Liver (tissue), 9 donors: ENCODE data around the gene EDA. TPM values are rescaled to one million over a fixed set of nuclear protein-coding genes. Genes with fewer than 3 reads are reported as not detected.

Experiments
- DNase-seq: peaks from one replicate; pipeline ENCODE4 v3.0.0-alpha.2; 2017; ENCODE audit warnings: low spot score
- H3K27ac ChIP-seq, 2 donors: one replicate each; pipeline ENCODE4 v1.7.0; 2013; ENCODE audit warnings: inconsistent platforms in 2 of 2, low read length in 2 of 2, control low read depth in 1 of 2, low read depth in 1 of 2, mild to moderate bottlenecking in 1 of 2
- H3K27me3 ChIP-seq, 4 donors: one replicate each; pipeline versions ENCODE4 v1.6.1 to v1.7.0; 2013; ENCODE audit warnings: low read length in 3 of 4, inconsistent platforms in 1 of 4, mild to moderate bottlenecking in 1 of 4, moderate library complexity in 1 of 4; ENCODE audit not compliant: control insufficient read depth in 4 of 4, insufficient read depth in 4 of 4
- H3K36me3 ChIP-seq, 4 donors: one replicate each; pipeline versions ENCODE4 v1.6.1 to v1.7.0; 2013; ENCODE audit warnings: low read length in 3 of 4, mild to moderate bottlenecking in 3 of 4, low read depth in 1 of 4, moderate library complexity in 1 of 4; ENCODE audit not compliant: control insufficient read depth in 4 of 4, insufficient read depth in 3 of 4
- H3K4me1 ChIP-seq, 4 donors: one replicate each; pipeline versions ENCODE4 v1.6.1 to v1.7.0; 2013; ENCODE audit warnings: low read length in 3 of 4, mild to moderate bottlenecking in 3 of 4, moderate library complexity in 1 of 4; ENCODE audit not compliant: control insufficient read depth in 4 of 4, insufficient read depth in 4 of 4
- H3K4me3 ChIP-seq, 3 donors: one replicate each; pipeline versions ENCODE4 v1.6.1 to v1.7.0; 2013; ENCODE audit warnings: low read length in 3 of 3, control low read depth in 1 of 3, low read depth in 1 of 3, mild to moderate bottlenecking in 1 of 3
- H3K9ac ChIP-seq, 2 donors: one replicate each; pipeline ENCODE4 v1.7.0; 2013; ENCODE audit warnings: low read length in 2 of 2, mild to moderate bottlenecking in 2 of 2, moderate library complexity in 2 of 2, control low read depth in 1 of 2, low read depth in 1 of 2
- H3K9me3 ChIP-seq, 4 donors: one replicate each; pipeline versions ENCODE4 v1.6.1 to v1.7.0; 2013; ENCODE audit warnings: low read length in 3 of 4; ENCODE audit not compliant: control insufficient read depth in 4 of 4
- ATF3 ChIP-seq: IDR thresholded peaks from 2 replicates; pipeline ENCODE4 v1.6.1; 2016; ENCODE audit warnings: antibody characterized with exemption
- CTCF ChIP-seq: fragments of 150-350 bp; IDR thresholded peaks from 2 replicates; pipeline ENCODE4 v1.5.1; 2017; ENCODE audit warnings: improper control_type of control experiment, low read depth, low read length; ENCODE audit not compliant: missing input control
- EGR1 ChIP-seq, 2 donors: IDR thresholded peaks; 2 replicates each; pipeline ENCODE4 v1.6.1; 2016 to 2018; ENCODE audit warnings: antibody characterized with exemption in 2 of 2, low read depth in 2 of 2
- FOXA1 ChIP-seq: IDR thresholded peaks from 2 replicates; pipeline ENCODE4 v1.6.1; 2016; ENCODE audit warnings: antibody characterized with exemption
- FOXA2 ChIP-seq: IDR thresholded peaks from 2 replicates; pipeline ENCODE4 v1.6.1; 2016; ENCODE audit warnings: antibody characterized with exemption
- GABPA ChIP-seq, 2 donors: IDR thresholded peaks in 1 of 2; conservative IDR thresholded peaks in 1 of 2; 2 replicates each; pipeline ENCODE4 v1.6.1; 2016; ENCODE audit warnings: antibody characterized with exemption in 2 of 2, mild to moderate bottlenecking in 1 of 2, moderate library complexity in 1 of 2
- HNF4A ChIP-seq, 2 donors: conservative IDR thresholded peaks; 2 replicates each; pipeline ENCODE4 v1.6.1; 2016; ENCODE audit warnings: antibody characterized with exemption in 2 of 2, mild to moderate bottlenecking in 2 of 2
- HNF4G ChIP-seq: IDR thresholded peaks from 2 replicates; pipeline ENCODE4 v1.6.1; 2016; ENCODE audit warnings: antibody characterized with exemption
- JUND ChIP-seq, 2 donors: IDR thresholded peaks; 2 replicates each; pipeline ENCODE4 v1.6.1; 2016; ENCODE audit warnings: antibody characterized with exemption in 2 of 2
- MAX ChIP-seq: IDR thresholded peaks from 2 replicates; pipeline ENCODE4 v1.6.1; 2016; ENCODE audit warnings: antibody characterized with exemption
- NR2F2 ChIP-seq: IDR thresholded peaks from 2 replicates; pipeline ENCODE4 v1.6.1; 2016; ENCODE audit warnings: antibody characterized with exemption
- RAD21 ChIP-seq, 2 donors: IDR thresholded peaks; 2 replicates each; pipeline ENCODE4 v1.6.1; 2016; ENCODE audit warnings: antibody characterized with exemption in 2 of 2, mild to moderate bottlenecking in 2 of 2
- REST ChIP-seq: IDR thresholded peaks from 2 replicates; pipeline ENCODE4 v1.6.1; 2016; ENCODE audit warnings: antibody characterized with exemption, mild to moderate bottlenecking
- RXRA ChIP-seq, 2 donors: IDR thresholded peaks; 2 replicates each; pipeline ENCODE4 v1.6.1; 2017 to 2018; ENCODE audit warnings: antibody characterized with exemption in 2 of 2, mild to moderate bottlenecking in 1 of 2
- SP1 ChIP-seq: IDR thresholded peaks from 2 replicates; pipeline ENCODE4 v1.6.1; 2018; ENCODE audit warnings: antibody characterized with exemption, mild to moderate bottlenecking
- TAF1 ChIP-seq: conservative IDR thresholded peaks from 2 replicates; pipeline ENCODE4 v1.6.1; 2016; ENCODE audit warnings: antibody characterized with exemption, mild to moderate bottlenecking
- YY1 ChIP-seq: IDR thresholded peaks from 2 replicates; pipeline ENCODE4 v1.6.1; 2016; ENCODE audit warnings: antibody characterized with exemption, mild to moderate bottlenecking
- ZBTB33 ChIP-seq: IDR thresholded peaks from 2 replicates; pipeline ENCODE4 v1.6.1; 2016; ENCODE audit warnings: antibody characterized with exemption
- WGBS: extraction: QIAGEN DNeasy Blood & Tissue Kit; methylation state at CpG from one replicate; pipeline ENCODE4 v1.1.7; 2013; 5-methylcytosine and 5-hydroxymethylcytosine counted together
- polyA plus RNA-seq, 2 donors: library from polyadenylated mRNA; stranded (reverse) in 1 of 2; unstranded in 1 of 2; fragments of 200-250 nt in 1 of 2; fragments of >200 nt in 1 of 2; fragmentation: Nextera tagmentation in 1 of 2; extraction: Ambion mirVana in 1 of 2; gene quantifications; one replicate each; pipeline versions ENCODE4 v1.2.1 to v1.2.3, GENCODE V29; 2013 to 2015
- total RNA-seq, 2 donors: library from RNA; depleted of rRNA; stranded (reverse); fragments of >200 nt; gene quantifications; one replicate each; pipeline ENCODE4 v1.2.3, GENCODE V29; 2014
- donor health status: healthy.
- donor health status: healthy.
- donor health status: healthy.
- donor health status: healthy.
- donor health status: healthy.

The EDA gene
- total and polyA plus RNA-seq, 4 donors: 0.39 to 2.6 (median 1.5) TPM

GRCh38 chrX:70034646-70035045 is 418.7 kb downstream of the EDA start:
- Histone ChIP-seq H3K27me3 (no peaks in the 10 kb centered on the region), H3K27ac (no peak overlapping the region), H3K36me3 (no peaks in the 10 kb centered on the region), H3K4me3 (no peak overlapping the region), H3K4me1 (peaks cover 0 to 8% (median 4%) of the 10 kb centered on the region in 4 donors), H3K9ac (no peak overlapping the region), H3K9me3 (no peaks in the 10 kb centered on the region)
- DNase-seq: no peak
- TF ChIP-seq MAX: no peak
- TF ChIP-seq YY1: no peak
- no peak for TF ChIP-seq GABPA (IDR thresholded peaks at IDR 0.05 in 1 of 2, conservative IDR thresholded peaks at IDR 0.05 in 1 of 2)
- no peak for TF ChIP-seq TAF1
- TF ChIP-seq HNF4G: no peak
- no peak for TF ChIP-seq RAD21 (IDR thresholded peaks at IDR 0.05)
- no peak for TF ChIP-seq NR2F2
- no peak for TF ChIP-seq ZBTB33
- no peak for TF ChIP-seq FOXA1
- TF ChIP-seq JUND (IDR thresholded peaks at IDR 0.05): no peak
- no peak for TF ChIP-seq SP1
- TF ChIP-seq ATF3: no peak
- TF ChIP-seq CTCF: no peak
- TF ChIP-seq REST: no peak
- no peak for TF ChIP-seq EGR1 (IDR thresholded peaks at IDR 0.05; ENCODE audit: low read depth in 2 of 2)
- TF ChIP-seq RXRA (IDR thresholded peaks at IDR 0.05): no peak
- no peak for TF ChIP-seq FOXA2
- 92% methylated on average over 4 of the region's 4 CpGs for WGBS

- H3K27ac ChIP-seq: peak overlapping the region in 1 of 2 donors; percentile 0
- no peak overlapping the region for H3K9ac ChIP-seq
- 34% methylated on average over 2 of the region's 2 CpGs for WGBS
- no peak overlapping the region for H3K4me3 ChIP-seq
- H3K36me3 ChIP-seq: no peaks in the 10 kb centered on the region
- DNase-seq: no peak
- H3K4me1 ChIP-seq: peaks cover 0 to 8% (median 5%) of the 10 kb centered on the region in 4 donors
- H3K9me3 ChIP-seq: no peaks in the 10 kb centered on the region
- H3K27me3 ChIP-seq: no peaks in the 10 kb centered on the region
- peak; percentile 12 for TF ChIP-seq SP1
- no peak for TF ChIP-seq HNF4G
- no peak for TF ChIP-seq YY1
- TF ChIP-seq FOXA1: no peak
- TF ChIP-seq JUND (IDR thresholded peaks at IDR 0.05): peak in 1 of 2 donors; percentile 15
- no peak for TF ChIP-seq ATF3
- no peak for TF ChIP-seq EGR1 (IDR thresholded peaks at IDR 0.05; ENCODE audit: low read depth in 2 of 2)
- TF ChIP-seq TAF1: no peak
- no peak for TF ChIP-seq ZBTB33
- peak in 1 of 2 donors; percentile 62 for TF ChIP-seq GABPA (IDR thresholded peaks at IDR 0.05 in 1 of 2, conservative IDR thresholded peaks at IDR 0.05 in 1 of 2)
- peak in 1 of 2 donors; percentile 8 for TF ChIP-seq RXRA (IDR thresholded peaks at IDR 0.05)
- peak; percentile 23 for TF ChIP-seq MAX
- no peak for TF ChIP-seq NR2F2
- TF ChIP-seq FOXA2: peak; percentile 71
- peak; percentile 57 to 64 for TF ChIP-seq HNF4A (conservative IDR thresholded peaks at IDR 0.05)
- no peak for TF ChIP-seq RAD21 (IDR thresholded peaks at IDR 0.05)
- TF ChIP-seq CTCF: no peak
Observed at GRCh38 chrX:70038515-70038914, 422.6 kb downstream of the EDA start.
